GM23248 (cell line): ENCODE data around the gene ADISSP.

Experiments
- EZH2 ChIP-seq: fragments of 200-600 bp; sonication (generic); IDR thresholded peaks from 2 replicates; pipeline ENCODE4 v1.6.1; 2018; ENCODE audit warnings: antibody characterized with exemption, mild to moderate bottlenecking; ENCODE audit not compliant: insufficient read depth, poor library complexity, severe bottlenecking
- EZH2phosphoT487 ChIP-seq: fragments of 200-600 bp; sonication (generic); IDR thresholded peaks from 2 replicates; pipeline ENCODE4 v1.6.1; 2018; ENCODE audit warnings: antibody characterized with exemption, moderate library complexity, mild to moderate bottlenecking, low read depth; ENCODE audit not compliant: insufficient read depth

- TF ChIP-seq EZH2, result no peak
- no peak for TF ChIP-seq EZH2phosphoT487
These were observed 9.8 kb upstream of the ADISSP start for GRCh38 chr20:3777381-3777715.
